ENCODE data around the gene PARG.
"Not testable (repeated sequence)": the region's sequence is repeated elsewhere in the genome, so short reads cannot be mapped to it uniquely, and the experiment has no call there.

PARG gene

GRCh38 chr10:49900406-49900805, 41.4 kb downstream of the PARG start:
- not testable (repeated sequence) for DNase-seq

- not testable (repeated sequence) for DNase-seq
These were observed 41.8 kb downstream of the PARG start for GRCh38 chr10:49899999-49900398.

- not testable (repeated sequence) for DNase-seq
These were observed 51.8 kb downstream of the PARG start for GRCh38 chr10:49890025-49890424.

- not testable (repeated sequence) for DNase-seq
These were observed 57.0 kb downstream of the PARG start for GRCh38 chr10:49884739-49885331.

- not testable (repeated sequence) for DNase-seq
These were observed 58.0 kb downstream of the PARG start for GRCh38 chr10:49883852-49884251.

- not testable (repeated sequence) for DNase-seq
These were observed 59.5 kb downstream of the PARG start for GRCh38 chr10:49882327-49882726.

GRCh38 chr10:49872740-49873139, 69.1 kb downstream of the PARG start:
- DNase-seq: not testable (repeated sequence)

GRCh38 chr10:49871462-49871861, 70.4 kb downstream of the PARG start:
- not testable (repeated sequence) for DNase-seq

- DNase-seq: not testable (repeated sequence)
These were observed 81.9 kb downstream of the PARG start for GRCh38 chr10:49859933-49860332.

GRCh38 chr10:49858697-49859382, 83.0 kb downstream of the PARG start:
- not testable (repeated sequence) for DNase-seq

GRCh38 chr10:49849520-49849919, 92.3 kb downstream of the PARG start:
- not testable (repeated sequence) for DNase-seq

GRCh38 chr10:49844775-49845595, 96.8 kb downstream of the PARG start:
- no peak for DNase-seq

- DNase-seq: not testable (repeated sequence)
These were observed 99.5 kb downstream of the PARG start for GRCh38 chr10:49842333-49842628.

GRCh38 chr10:49841615-49842332, 100.1 kb downstream of the PARG start:
- DNase-seq: no peak

- DNase-seq: no peak
These were observed 104.1 kb downstream of the PARG start for GRCh38 chr10:49837685-49838084.

GRCh38 chr10:49837051-49837478, 104.8 kb downstream of the PARG start:
- no peak for DNase-seq

GRCh38 chr10:49834976-49835375, 106.9 kb downstream of the PARG start:
- no peak for DNase-seq

GRCh38 chr10:49834201-49834600, 107.6 kb downstream of the PARG start:
- DNase-seq: no peak

GRCh38 chr10:49833168-49833567, 108.7 kb downstream of the PARG start:
- no peak for DNase-seq

GRCh38 chr10:49831352-49832035, 110.3 kb downstream of the PARG start:
- DNase-seq: no peak

GRCh38 chr10:49830846-49831245, 111.0 kb downstream of the PARG start:
- DNase-seq: no peak

GRCh38 chr10:49830016-49830415, 111.8 kb downstream of the PARG start:
- no peak for DNase-seq

- DNase-seq: no peak
These were observed 114.5 kb downstream of the PARG start for GRCh38 chr10:49827297-49827696.

Data from AML-193 (cell line).